GM21529 (cell line): ENCODE results near the gene ZNF524.

ENCODE experiments used
- ATAC-seq: cut with Tn5 transposase; IDR thresholded peaks from one replicate; pipeline ENCODE4 v1.9.1; 2021; ENCODE audit not compliant: unreplicated experiment

ZNF524 gene

GRCh38 chr19:55601084-55601483, 996 bp downstream of the ZNF524 start:
- ATAC-seq = no peak

GRCh38 chr19:55602104-55603001, 2.3 kb downstream of the ZNF524 start:
- no peak for ATAC-seq

- no peak for ATAC-seq
These were observed 3.0 kb downstream of the ZNF524 start for GRCh38 chr19:55603115-55603514.

GRCh38 chr19:55603581-55604292, 3.6 kb downstream of the ZNF524 start:
- no peak for ATAC-seq

GRCh38 chr19:55605207-55605636, 5.1 kb downstream of the ZNF524 start:
- ATAC-seq = peak; percentile 67

GRCh38 chr19:55605637-55606470, 5.8 kb downstream of the ZNF524 start, which contains the start of gene ZNF865:
Gene ZNF865, plus strand, starts transcription at chr19:55605647. Its CDS starts 7,972 bp downstream, at chr19:55613619.
- peak; percentile 1 for ATAC-seq

GRCh38 chr19:55606471-55606787, 6.3 kb downstream of the ZNF524 start:
- ATAC-seq = no peak

- ATAC-seq = no peak
These were observed 6.7 kb downstream of the ZNF524 start for GRCh38 chr19:55606817-55607216.

GRCh38 chr19:55609326-55609725, 9.2 kb downstream of the ZNF524 start:
- ATAC-seq = no peak

- ATAC-seq = no peak
These were observed 11.4 kb downstream of the ZNF524 start for GRCh38 chr19:55611300-55611982.

GRCh38 chr19:55611983-55612645, 12.0 kb downstream of the ZNF524 start:
- ATAC-seq = no peak

GRCh38 chr19:55613396-55613795, 13.3 kb downstream of the ZNF524 start:
- ATAC-seq = no peak

GRCh38 chr19:55613930-55614710, 14.0 kb downstream of the ZNF524 start:
- ATAC-seq = no peak

- ATAC-seq = no peak
These were observed 14.8 kb downstream of the ZNF524 start for GRCh38 chr19:55614711-55615542.

GRCh38 chr19:55615543-55616394, 15.7 kb downstream of the ZNF524 start:
- ATAC-seq = no peak

GRCh38 chr19:55616395-55616875, 16.3 kb downstream of the ZNF524 start:
- no peak for ATAC-seq

- ATAC-seq = no peak
These were observed 17.3 kb downstream of the ZNF524 start for GRCh38 chr19:55617426-55617825.
